Measurements from ENCODE around the gene PRSS33.

- TF ChIP-seq POLR2AphosphoS5 (IDR thresholded peaks at IDR 0.05) (no peak), CTCF (IDR thresholded peaks at IDR 0.05) (no peak), POLR2A (IDR thresholded peaks at IDR 0.05) (no peak)
Observed at GRCh38 chr16:2825906-2826305, 38.5 kb upstream of the PRSS33 start.
